HG03469 (cell line): Measurements from ENCODE around the gene DYNLT1.
"Not testable (repeated sequence)": the region's sequence is repeated elsewhere in the genome, so short reads cannot be mapped to it uniquely, and the experiment has no call there.

Experiments
- ATAC-seq: cut with Tn5 transposase; IDR thresholded peaks from one replicate; pipeline ENCODE4 v1.9.1; 2021; ENCODE audit warnings: mild to moderate bottlenecking, moderate library complexity, moderate number of reproducible peaks; ENCODE audit not compliant: unreplicated experiment

DYNLT1 gene

GRCh38 chr6:158663625-158664165, 19.2 kb upstream of the DYNLT1 start:
- ATAC-seq = no peak

GRCh38 chr6:158662954-158663624, 18.5 kb upstream of the DYNLT1 start:
- no peak for ATAC-seq

GRCh38 chr6:158662607-158662953, 18.0 kb upstream of the DYNLT1 start:
- ATAC-seq = no peak

- no peak for ATAC-seq
Observed at GRCh38 chr6:158661156-158661685, 16.7 kb upstream of the DYNLT1 start.

GRCh38 chr6:158660333-158660754, 15.8 kb upstream of the DYNLT1 start:
- ATAC-seq = no peak

GRCh38 chr6:158656986-158657385, 12.4 kb upstream of the DYNLT1 start:
- ATAC-seq = not testable (repeated sequence)

- ATAC-seq = no peak
Observed at GRCh38 chr6:158655569-158656450, 11.3 kb upstream of the DYNLT1 start.

GRCh38 chr6:158654960-158655489, 10.5 kb upstream of the DYNLT1 start:
- no peak for ATAC-seq

GRCh38 chr6:158654498-158654897, 10.0 kb upstream of the DYNLT1 start:
- no peak for ATAC-seq

GRCh38 chr6:158653577-158654354, 9.2 kb upstream of the DYNLT1 start:
- peak; percentile 43 for ATAC-seq

GRCh38 chr6:158651981-158652737, 7.6 kb upstream of the DYNLT1 start:
- ATAC-seq = not testable (repeated sequence)

GRCh38 chr6:158649289-158650143, 5.0 kb upstream of the DYNLT1 start, which contains the start of gene SYTL3:
Gene SYTL3 (plus strand): TSS chr6:158650054. CDS start chr6:158663269, 13,215 bp downstream.
- ATAC-seq = peak; percentile 30

GRCh38 chr6:158648682-158649131, 4.2 kb upstream of the DYNLT1 start:
- peak; percentile 24 for ATAC-seq

GRCh38 chr6:158647501-158647900, 3.0 kb upstream of the DYNLT1 start:
- no peak for ATAC-seq

GRCh38 chr6:158646023-158646910, 1.7 kb upstream of the DYNLT1 start:
- no peak for ATAC-seq

- ATAC-seq = no peak
Observed at GRCh38 chr6:158645064-158646022, 800 bp upstream of the DYNLT1 start.

GRCh38 chr6:158643836-158644230, 710 bp downstream of the DYNLT1 start:
- ATAC-seq = no peak
